ENCODE data around the gene TNRC6C. TPM values are rescaled to one million over a fixed set of nuclear protein-coding genes. Genes with fewer than 3 reads are reported as not detected.

The TNRC6C gene
- total and polyA plus RNA-seq, 9 of the 15 experiments (the other 6 are each of a cell fraction or from before 2014, with no cell fraction given) = 0.20 to 4.9 (median 2.3) TPM

DNA sequence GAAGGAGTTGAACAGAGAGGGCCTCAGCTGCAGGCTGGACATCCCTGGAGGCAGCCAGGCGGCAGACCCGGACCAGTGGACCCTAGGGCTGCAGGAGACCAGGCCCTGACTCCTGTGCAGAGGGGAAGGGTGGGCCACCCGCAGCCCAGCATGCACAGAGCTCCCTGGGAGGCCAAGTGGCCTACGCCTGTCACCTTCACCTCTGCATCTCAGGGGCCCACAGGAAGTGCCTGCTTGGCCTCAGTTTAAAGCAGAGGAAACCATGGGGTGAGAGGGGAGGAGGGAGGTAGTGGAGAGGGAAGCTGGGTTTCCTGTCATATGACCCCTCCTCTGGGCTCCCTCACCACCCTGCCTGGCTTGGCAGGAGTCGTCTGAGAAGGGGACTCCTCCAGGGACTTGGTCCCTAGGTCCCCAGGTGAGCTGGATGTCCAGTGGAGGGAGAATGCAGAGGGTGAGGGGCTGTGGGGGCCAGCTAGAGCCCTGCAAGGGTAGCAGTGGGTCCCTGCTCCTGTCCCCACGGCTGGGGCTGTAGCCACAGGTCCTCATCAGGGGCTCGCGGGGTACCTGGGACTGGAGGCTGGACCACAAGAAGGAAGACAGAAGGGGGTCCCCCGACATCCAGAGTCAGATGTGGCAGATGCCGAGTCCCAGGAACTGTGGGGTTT, 172.1 kb downstream of the TNRC6C start, which contains the start of gene TMC8 (continued):
- no peak for TF ChIP-seq SIX5 (IDR thresholded peaks at IDR 0.05; ENCODE audit: borderline replicate concordance in 1 of 2, insufficient read depth in 1 of 2, low read depth in 1 of 2, low read length in 2 of 2)
- no peak for TF ChIP-seq MAFF (IDR thresholded peaks at IDR 0.05; ENCODE audit: low read length)
- peak; percentile 68; the same call in 1 of the 2 replicates for TF ChIP-seq ZBTB7A (IDR thresholded peaks at IDR 0.05; ENCODE audit: borderline replicate concordance, control insufficient read depth, low read depth, low read length)
- no peak for TF ChIP-seq NR2C2 (CRISPR knock-in tag; IDR thresholded peaks at IDR 0.05)
- TF ChIP-seq NR2C2 (tag; IDR thresholded peaks at IDR 0.05) = peak; percentile 43; the same call in 1 of the 2 replicates
- TF ChIP-seq GABPB1 (CRISPR knock-in tag; IDR thresholded peaks at IDR 0.05) = 0 out of 2 replicates have a peak, but pooled peaks have one; percentile 42
- no peak for TF ChIP-seq ZNF354B (CRISPR knock-in tag; IDR thresholded peaks at IDR 0.05)
- TF ChIP-seq ZNF561 (CRISPR knock-in tag; conservative IDR thresholded peaks at IDR 0.05) = 0 out of 2 replicates have a peak, but pooled peaks have one; percentile 15
- TF ChIP-seq, protein P1, sequence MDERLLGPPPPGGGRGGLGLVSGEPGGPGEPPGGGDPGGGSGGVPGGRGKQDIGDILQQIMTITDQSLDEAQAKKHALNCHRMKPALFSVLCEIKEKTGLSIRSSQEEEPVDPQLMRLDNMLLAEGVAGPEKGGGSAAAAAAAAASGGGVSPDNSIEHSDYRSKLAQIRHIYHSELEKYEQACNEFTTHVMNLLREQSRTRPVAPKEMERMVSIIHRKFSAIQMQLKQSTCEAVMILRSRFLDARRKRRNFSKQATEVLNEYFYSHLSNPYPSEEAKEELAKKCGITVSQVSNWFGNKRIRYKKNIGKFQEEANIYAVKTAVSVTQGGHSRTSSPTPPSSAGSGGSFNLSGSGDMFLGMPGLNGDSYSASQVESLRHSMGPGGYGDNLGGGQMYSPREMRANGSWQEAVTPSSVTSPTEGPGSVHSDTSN (CRISPR knock-in tag; IDR thresholded peaks at IDR 0.05; ENCODE audit: low read depth) = no peak
- TF ChIP-seq, protein P1 (tag; conservative IDR thresholded peaks at IDR 0.05; ENCODE audit: low read depth) = no peak
- no peak for TF ChIP-seq EHMT2 (IDR thresholded peaks at IDR 0.05)
- no peak for TF ChIP-seq SIRT6 (IDR thresholded peaks at IDR 0.05; ENCODE audit: low read depth, low read length)
- no peak for TF ChIP-seq FOXJ2 (tag; IDR thresholded peaks at IDR 0.05)
- no peak for TF ChIP-seq ZNF41 (CRISPR knock-in tag; conservative IDR thresholded peaks at IDR 0.05)
- no peak for TF ChIP-seq CBX8 (IDR thresholded peaks at IDR 0.05; ENCODE audit: borderline replicate concordance, extremely low read depth, low read depth, low read length, poor library complexity, severe bottlenecking)
- no peak for TF ChIP-seq SOX6 (IDR thresholded peaks at IDR 0.05)
- no peak for TF ChIP-seq TCF7L2 (IDR thresholded peaks at IDR 0.05; ENCODE audit: low read depth, low read length)
- no peak for TF ChIP-seq ZC3H4 (CRISPR knock-in tag; IDR thresholded peaks at IDR 0.05; ENCODE audit: borderline replicate concordance)
- TF ChIP-seq BACH1 (tag; IDR thresholded peaks at IDR 0.05) = no peak
- TF ChIP-seq TEAD2 (tag; IDR thresholded peaks at IDR 0.05) = no peak
- peak; percentile 0; the same call in 1 of the 2 replicates for TF ChIP-seq NCOR1 (IDR thresholded peaks at IDR 0.05)
- TF ChIP-seq SMARCA4 (IDR thresholded peaks at IDR 0.05) = no peak
- TF ChIP-seq WHSC1 (IDR thresholded peaks at IDR 0.05; ENCODE audit: low read length) = no peak
- no peak for TF ChIP-seq DIDO1 (tag; IDR thresholded peaks at IDR 0.05; ENCODE audit: low read depth)
- TF ChIP-seq SAFB2 (IDR thresholded peaks at IDR 0.05; ENCODE audit: borderline replicate concordance, low read depth, low read length, severe bottlenecking) = no peak
- TF ChIP-seq, protein P2, sequence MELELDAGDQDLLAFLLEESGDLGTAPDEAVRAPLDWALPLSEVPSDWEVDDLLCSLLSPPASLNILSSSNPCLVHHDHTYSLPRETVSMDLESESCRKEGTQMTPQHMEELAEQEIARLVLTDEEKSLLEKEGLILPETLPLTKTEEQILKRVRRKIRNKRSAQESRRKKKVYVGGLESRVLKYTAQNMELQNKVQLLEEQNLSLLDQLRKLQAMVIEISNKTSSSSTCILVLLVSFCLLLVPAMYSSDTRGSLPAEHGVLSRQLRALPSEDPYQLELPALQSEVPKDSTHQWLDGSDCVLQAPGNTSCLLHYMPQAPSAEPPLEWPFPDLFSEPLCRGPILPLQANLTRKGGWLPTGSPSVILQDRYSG (tag; conservative IDR thresholded peaks at IDR 0.05; ENCODE audit: low read depth) = peak; percentile 50; the same call in 1 of the 2 replicates
- no peak for TF ChIP-seq XRCC4 (IDR thresholded peaks at IDR 0.05; ENCODE audit: extremely low read depth, insufficient read depth, insufficient read length)
